Esophagus muscularis mucosa (tissue), 4 donors: ENCODE results near the gene FZD2. TPM values are rescaled to one million over a fixed set of nuclear protein-coding genes. Genes with fewer than 3 reads are reported as not detected.
"Not testable (repeated sequence)": the region's sequence is repeated elsewhere in the genome, so short reads cannot be mapped to it uniquely, and the experiment has no call there.

ENCODE experiments used
- DNase-seq: peaks from one replicate; pipeline ENCODE4 v3.0.0-alpha.2; 2017; ENCODE audit errors: extremely low spot score
- H3K27ac ChIP-seq, 4 donors: fragments of 200-600 bp; sonication (generic); replicated peaks in 1 of 4; 1 replicate in 3 of 4; 2 replicates in 1 of 4; pipeline ENCODE4 v1.5.1; 2016 to 2019; ENCODE audit warnings: mild to moderate bottlenecking in 1 of 4
- H3K27me3 ChIP-seq, 4 donors: fragments of 200-600 bp; sonication (generic); one replicate each; pipeline versions ENCODE4 v1.5.1 to v1.6.0; 2016 to 2019
- H3K36me3 ChIP-seq, 4 donors: fragments of 200-600 bp; sonication (generic); one replicate each; pipeline ENCODE4 v1.5.1; 2016 to 2019
- H3K4me1 ChIP-seq, 4 donors: fragments of 200-600 bp; sonication (generic); one replicate each; pipeline ENCODE4 v1.5.1; 2016 to 2019
- H3K4me3 ChIP-seq, 4 donors: fragments of 200-600 bp; sonication (generic); 1 replicate in 2 of 4; 2 replicates in 2 of 4; pipeline ENCODE4 v1.5.1; 2016 to 2019; ENCODE audit warnings: mild to moderate bottlenecking in 4 of 4, moderate library complexity in 1 of 4
- H3K9me3 ChIP-seq, 4 donors: fragments of 200-600 bp; sonication (generic); 1 replicate in 3 of 4; 2 replicates in 1 of 4; pipeline ENCODE4 v1.5.1; 2016 to 2019
- CTCF ChIP-seq, 3 experiments: fragments of 200-600 bp in 2 of 3; fragments of 450-650 bp in 1 of 3; sonication (generic) in 2 of 3; IDR thresholded peaks; one replicate each; pipeline ENCODE4 v1.5.1; 2017 to 2019; ENCODE audit warnings: antibody characterized with exemption in 3 of 3, mild to moderate bottlenecking in 2 of 3, moderate library complexity in 1 of 3
- EP300 ChIP-seq: sonication (generic); formaldehyde crosslinking; IDR thresholded peaks from one replicate; pipeline ENCODE4 v1.6.1; 2017; ENCODE audit warnings: antibody characterized with exemption
- POLR2A ChIP-seq: fragments of 450-650 bp; IDR thresholded peaks from one replicate; pipeline ENCODE4 v1.6.1; 2017; ENCODE audit warnings: antibody characterized with exemption, moderate library complexity, mild to moderate bottlenecking, low read depth
- POLR2AphosphoS5 ChIP-seq, 2 donors: sonication (generic); formaldehyde crosslinking; IDR thresholded peaks; one replicate each; pipeline ENCODE4 v1.6.1; 2017; ENCODE audit warnings: antibody characterized with exemption in 2 of 2
- WGBS: methylation state at CpG from one replicate; pipeline ENCODE4 v1.1.5; 2018; 5-methylcytosine and 5-hydroxymethylcytosine counted together
- intact Hi-C: fragments of 100-400 bp; cut with DNase I; formaldehyde crosslinking; loops from one replicate; pipeline ENCODE4 v1.15.1; 2023
- total RNA-seq, 4 donors: library from RNA; depleted of rRNA; stranded (reverse); fragments of >200 nt; gene quantifications; one replicate each; pipeline versions ENCODE4 v1.1.0 to v1.2.1, GENCODE V29; 2016

The FZD2 gene
- total RNA-seq, 4 donors from 2014 or later = 1.7 to 3.4 (median 1.9) TPM

- intact Hi-C loops = no loop called here
- H3K27me3 ChIP-seq = peaks cover 0 to 4% (median 0%) of the 10 kb centered on the region in 4 donors
- peaks cover 0 to 8% (median 3%) of the 10 kb centered on the region in 4 donors for H3K4me1 ChIP-seq
- no peaks in the 10 kb centered on the region for H3K9me3 ChIP-seq
- no peak overlapping the region for H3K4me3 ChIP-seq
- H3K27ac ChIP-seq = no peak overlapping the region
- no peaks in the 10 kb centered on the region for H3K36me3 ChIP-seq
- no peak for DNase-seq
- WGBS = 65% methylated on average over 9 of the region's 10 CpGs
- no peak for TF ChIP-seq POLR2A
Observed at GRCh38 chr17:44589316-44590071, 32.2 kb downstream of the FZD2 start.

- H3K36me3 ChIP-seq, DNase-seq, H3K27ac ChIP-seq, H3K9me3 ChIP-seq, intact Hi-C loops, H3K4me1 ChIP-seq, H3K4me3 ChIP-seq: not testable (repeated sequence)
- WGBS = 82% methylated on average over 1 of the region's 1 CpG
- peaks cover 0 to 10% (median 0%) of the 10 kb centered on the region in 4 donors for H3K27me3 ChIP-seq
Observed at GRCh38 chr17:44590072-44590462, 32.8 kb downstream of the FZD2 start.

GRCh38 chr17:44590762-44591161 lies 33.5 kb downstream of the FZD2 start:
- H3K4me1 ChIP-seq, DNase-seq, H3K9me3 ChIP-seq, H3K4me3 ChIP-seq, H3K36me3 ChIP-seq, intact Hi-C loops, H3K27ac ChIP-seq: not testable (repeated sequence)
- H3K27me3 ChIP-seq = peaks cover 0 to 17% (median 0%) of the 10 kb centered on the region in 4 donors
- WGBS = 75% methylated on average over 2 of the region's 2 CpGs

GRCh38 chr17:44591206-44591605 lies 33.9 kb downstream of the FZD2 start:
- intact Hi-C loops = no loop called here
- WGBS = 68% methylated on average over 4 of the region's 4 CpGs
- no peaks in the 10 kb centered on the region for H3K9me3 ChIP-seq
- H3K27me3 ChIP-seq = peaks cover 0 to 21% (median 0%) of the 10 kb centered on the region in 4 donors
- H3K27ac ChIP-seq = no peak overlapping the region
- no peak overlapping the region for H3K4me3 ChIP-seq
- no peak for TF ChIP-seq EP300
- no peak for TF ChIP-seq POLR2AphosphoS5 (IDR thresholded peaks at IDR 0.05)
- TF ChIP-seq CTCF (IDR thresholded peaks at IDR 0.05) = no peak
- TF ChIP-seq POLR2A = no peak
- no peak for DNase-seq
- no peaks in the 10 kb centered on the region for H3K36me3 ChIP-seq
- H3K4me1 ChIP-seq = peaks cover 0 to 8% (median 3%) of the 10 kb centered on the region in 4 donors

- WGBS = 81% methylated on average over 5 of the region's 6 CpGs
- intact Hi-C loops = no loop called here
Observed at GRCh38 chr17:44593156-44593555, 35.9 kb downstream of the FZD2 start.

More at GRCh38 chr17:44593156-44593555, 35.9 kb downstream of the FZD2 start:
- no peak for DNase-seq
- H3K27ac ChIP-seq = no peak overlapping the region
- H3K4me1 ChIP-seq = no peaks in the 10 kb centered on the region
- no peaks in the 10 kb centered on the region for H3K9me3 ChIP-seq
- H3K4me3 ChIP-seq = no peak overlapping the region
- TF ChIP-seq POLR2A (no peak), CTCF (IDR thresholded peaks at IDR 0.05) (no peak), POLR2AphosphoS5 (IDR thresholded peaks at IDR 0.05) (no peak), EP300 (no peak)
- H3K36me3 ChIP-seq = no peaks in the 10 kb centered on the region
- peaks cover 0 to 26% (median 0%) of the 10 kb centered on the region in 4 donors for H3K27me3 ChIP-seq
